TTC549 (cell line): ENCODE data around the gene EEF1B2.
"Not testable (repeated sequence)": the region's sequence is repeated elsewhere in the genome, so short reads cannot be mapped to it uniquely, and the experiment has no call there.

ENCODE experiments used
- FAIRE-seq: peaks from 2 replicates; lab custom pipeline; 2012; peaks lifted over from hg19 to GRCh38; lab: Jason Lieb, UNC

Gene EEF1B2

GRCh38 chr2:206164261-206164862, 4.7 kb downstream of the EEF1B2 start:
- peak; percentile 88 for FAIRE-seq

GRCh38 chr2:206168230-206168629, 8.5 kb downstream of the EEF1B2 start:
- not testable (repeated sequence) for FAIRE-seq

- not testable (repeated sequence) for FAIRE-seq
These were observed 12.1 kb downstream of the EEF1B2 start for GRCh38 chr2:206171624-206172397.

GRCh38 chr2:206173147-206173546, 13.5 kb downstream of the EEF1B2 start:
- no peak for FAIRE-seq

- no peak for FAIRE-seq
These were observed 16.4 kb downstream of the EEF1B2 start for GRCh38 chr2:206176121-206176520.

GRCh38 chr2:206176901-206177300, 17.2 kb downstream of the EEF1B2 start:
- FAIRE-seq, result no peak

GRCh38 chr2:206181526-206181925, 21.8 kb downstream of the EEF1B2 start:
- FAIRE-seq, result not testable (repeated sequence)

- FAIRE-seq, result no peak
These were observed 30.0 kb downstream of the EEF1B2 start for GRCh38 chr2:206189691-206190090.

GRCh38 chr2:206190111-206190510, 30.4 kb downstream of the EEF1B2 start:
- no peak for FAIRE-seq

GRCh38 chr2:206190689-206191088, 31.0 kb downstream of the EEF1B2 start:
- no peak for FAIRE-seq

- no peak for FAIRE-seq
These were observed 32.5 kb downstream of the EEF1B2 start for GRCh38 chr2:206192157-206192556.

GRCh38 chr2:206193671-206194357, 34.1 kb downstream of the EEF1B2 start:
- FAIRE-seq, result no peak

GRCh38 chr2:206198677-206199076, 39.0 kb downstream of the EEF1B2 start:
- FAIRE-seq, result no peak

- FAIRE-seq, result no peak
These were observed 41.6 kb downstream of the EEF1B2 start for GRCh38 chr2:206201075-206201848.

- FAIRE-seq, result no peak
These were observed 42.8 kb downstream of the EEF1B2 start for GRCh38 chr2:206202446-206202845.

GRCh38 chr2:206203331-206203730, 43.6 kb downstream of the EEF1B2 start:
- FAIRE-seq, result no peak

GRCh38 chr2:206204710-206205109, 45.0 kb downstream of the EEF1B2 start:
- no peak for FAIRE-seq

- FAIRE-seq, result not testable (repeated sequence)
These were observed 47.6 kb downstream of the EEF1B2 start for GRCh38 chr2:206207316-206207715.

- no peak for FAIRE-seq
These were observed 49.2 kb downstream of the EEF1B2 start for GRCh38 chr2:206208900-206209299.

GRCh38 chr2:206211657-206212255, 52.1 kb downstream of the EEF1B2 start:
- FAIRE-seq, result no peak
